Coronary artery (tissue), 2 donors: ENCODE measurements around the gene PCNA.

Experiments
- DNase-seq: peaks from one replicate; pipeline ENCODE4 v3.0.0-alpha.2; 2017; ENCODE audit warnings: low spot score
- H3K27ac ChIP-seq, 2 donors: fragments of 200-600 bp; sonication (generic); one replicate each; pipeline ENCODE4 v1.5.1; 2016 to 2019
- H3K4me3 ChIP-seq: fragments of 200-600 bp; sonication (generic); 2 replicates; pipeline ENCODE4 v1.5.1; 2016; ENCODE audit warnings: mild to moderate bottlenecking, moderate library complexity
- CTCF ChIP-seq: fragments of 200-600 bp; sonication (generic); IDR thresholded peaks from one replicate; pipeline ENCODE4 v1.5.1; 2019; ENCODE audit warnings: antibody characterized with exemption

PCNA gene

GRCh38 chr20:5156675-5157448 lies 37.1 kb upstream of the PCNA start:
- no peak for DNase-seq
- Histone ChIP-seq H3K27ac (peak overlapping the region in 1 of 2 donors; percentile 34), H3K4me3 (no peak overlapping the region)
- TF ChIP-seq CTCF: no peak

GRCh38 chr20:5155404-5155803 lies 35.6 kb upstream of the PCNA start:
- TF ChIP-seq CTCF: no peak
- Histone ChIP-seq H3K27ac (no peak overlapping the region), H3K4me3 (no peak overlapping the region)
- no peak for DNase-seq

GRCh38 chr20:5154543-5154925 lies 34.8 kb upstream of the PCNA start:
- DNase-seq: no peak
- peak overlapping the region in 1 of 2 donors; percentile 6 for H3K27ac ChIP-seq
- H3K4me3 ChIP-seq: no peak overlapping the region
- TF ChIP-seq CTCF: no peak

GRCh38 chr20:5153612-5154542 lies 34.1 kb upstream of the PCNA start:
- TF ChIP-seq CTCF: no peak
- H3K4me3 ChIP-seq: no peak overlapping the region
- DNase-seq: no peak
- peak overlapping the region in 1 of 2 donors; percentile 6 for H3K27ac ChIP-seq

- TF ChIP-seq CTCF: no peak
- no peak overlapping the region for H3K27ac ChIP-seq
- no peak for DNase-seq
- H3K4me3 ChIP-seq: no peak overlapping the region
Measured at GRCh38 chr20:5153152-5153467, 33.4 kb upstream of the PCNA start.

GRCh38 chr20:5150226-5151076 lies 30.7 kb upstream of the PCNA start:
- no peak for DNase-seq
- TF ChIP-seq CTCF: no peak
- H3K27ac ChIP-seq: peak overlapping the region; percentile 71 to 79
- H3K4me3 ChIP-seq: no peak overlapping the region
